Measurements from ENCODE around the gene LPXN.

Gene LPXN

GRCh38 chr11:58487170-58487569 lies 88.5 kb downstream of the LPXN start:
- Mint-ChIP-seq H3K27ac (no peak overlapping the region), H3K9me3 (peaks cover 4% of the 10 kb centered on the region), H3K27me3 (peaks cover 3% of the 10 kb centered on the region), H3K4me1 (ENCODE audit: low read depth) (no peaks in the 10 kb centered on the region), H3K36me3 (ENCODE audit: low read depth) (no peaks in the 10 kb centered on the region), H3K4me3 (no peak overlapping the region)

GRCh38 chr11:58485961-58486360 lies 89.7 kb downstream of the LPXN start:
- Mint-ChIP-seq H3K36me3 (ENCODE audit: low read depth) (no peaks in the 10 kb centered on the region), H3K9me3 (peaks cover 4% of the 10 kb centered on the region), H3K27ac (no peak overlapping the region), H3K4me3 (no peak overlapping the region), H3K4me1 (ENCODE audit: low read depth) (no peaks in the 10 kb centered on the region), H3K27me3 (peaks cover 3% of the 10 kb centered on the region)
